SU-DHL-6 (cell line): Measurements from ENCODE around the gene TMA7.

Source experiments
- H2AFZ ChIP-seq: fragments of 200-600 bp; sonication (generic); 2 replicates; pipeline ENCODE4 v1.6.1; 2014; ENCODE audit warnings: low read depth, mild to moderate bottlenecking, moderate library complexity, mixed read lengths, antibody characterized with exemption, low read length; ENCODE audit not compliant: severe bottlenecking
- H3F3A ChIP-seq: fragments of 200-600 bp; shearing (Covaris generic); 2 replicates; pipeline ENCODE4 v1.6.0; 2016; ENCODE audit warnings: antibody characterized with exemption, mild to moderate bottlenecking; ENCODE audit not compliant: insufficient read depth
- H3K27ac ChIP-seq: fragments of 200-600 bp; sonication (generic); 2 replicates; pipeline ENCODE4 v1.5.1; 2016; ENCODE audit warnings: low read depth, mild to moderate bottlenecking, low read length, moderate library complexity, mixed read lengths
- H3K27me3 ChIP-seq: fragments of 200-600 bp; sonication (generic), shearing (Covaris generic); 2 replicates; pipeline ENCODE4 v1.6.0; 2014; ENCODE audit warnings: mild to moderate bottlenecking, low read length
- H3K36me3 ChIP-seq: fragments of 200-600 bp; sonication (generic); 2 replicates; pipeline ENCODE4 v1.6.1; 2014; ENCODE audit warnings: mild to moderate bottlenecking, low read length, mixed read lengths
- H3K4me2 ChIP-seq: fragments of 300-600, 200-600 bp; shearing (Covaris generic), sonication (generic); 2 replicates; pipeline ENCODE4 v1.6.0; 2014; ENCODE audit warnings: low read length, low read depth, mild to moderate bottlenecking; ENCODE audit not compliant: poor library complexity, severe bottlenecking
- H3K4me3 ChIP-seq: fragments of 200-600 bp; sonication (generic); 2 replicates; pipeline ENCODE4 v1.5.1; 2014; ENCODE audit warnings: antibody characterized with exemption, low read length, mild to moderate bottlenecking, mixed read lengths; ENCODE audit not compliant: insufficient read depth, poor library complexity, severe bottlenecking
- H3K79me2 ChIP-seq: fragments of 200-600 bp; sonication (generic); 2 replicates; pipeline ENCODE4 v1.6.1; 2014; ENCODE audit warnings: mild to moderate bottlenecking, low read length, moderate library complexity; ENCODE audit not compliant: insufficient read depth
- H3K9ac ChIP-seq: fragments of 200-600 bp; sonication (generic); 2 replicates; pipeline ENCODE4 v1.7.0; 2014; ENCODE audit warnings: mild to moderate bottlenecking, low read length
- H3K9me2 ChIP-seq: fragments of 200-600 bp; sonication (generic); replicated peaks from 2 replicates; pipeline ENCODE4 v1.6.1; 2014; ENCODE audit warnings: low read length; ENCODE audit not compliant: insufficient read depth
- H3K9me3 ChIP-seq: fragments of 200-600 bp; sonication (generic); 2 replicates; pipeline ENCODE4 v1.6.1; 2014; ENCODE audit warnings: low read length, mixed read lengths; ENCODE audit not compliant: insufficient read depth
- H4K20me1 ChIP-seq: fragments of 200-600 bp; sonication (generic); 2 replicates; pipeline ENCODE4 v1.6.1; 2014; ENCODE audit warnings: low read depth, mild to moderate bottlenecking, antibody characterized with exemption, low read length, moderate library complexity, mixed read lengths
- CTCF ChIP-seq: fragments of 200-600 bp; sonication (generic); IDR thresholded peaks from one replicate; pipeline ENCODE4 v1.5.1; 2017; ENCODE audit warnings: antibody characterized with exemption, mild to moderate bottlenecking, low read length, moderate library complexity; ENCODE audit not compliant: insufficient read depth, poor library complexity, severe bottlenecking
- EZH2phosphoT487 ChIP-seq: fragments of 200-600 bp; sonication (generic), shearing (Covaris generic); conservative IDR thresholded peaks from 2 replicates; pipeline ENCODE4 v1.6.1; 2018; ENCODE audit warnings: mild to moderate bottlenecking, antibody characterized with exemption, low read length, moderate library complexity, mixed read lengths

Gene TMA7

DNA sequence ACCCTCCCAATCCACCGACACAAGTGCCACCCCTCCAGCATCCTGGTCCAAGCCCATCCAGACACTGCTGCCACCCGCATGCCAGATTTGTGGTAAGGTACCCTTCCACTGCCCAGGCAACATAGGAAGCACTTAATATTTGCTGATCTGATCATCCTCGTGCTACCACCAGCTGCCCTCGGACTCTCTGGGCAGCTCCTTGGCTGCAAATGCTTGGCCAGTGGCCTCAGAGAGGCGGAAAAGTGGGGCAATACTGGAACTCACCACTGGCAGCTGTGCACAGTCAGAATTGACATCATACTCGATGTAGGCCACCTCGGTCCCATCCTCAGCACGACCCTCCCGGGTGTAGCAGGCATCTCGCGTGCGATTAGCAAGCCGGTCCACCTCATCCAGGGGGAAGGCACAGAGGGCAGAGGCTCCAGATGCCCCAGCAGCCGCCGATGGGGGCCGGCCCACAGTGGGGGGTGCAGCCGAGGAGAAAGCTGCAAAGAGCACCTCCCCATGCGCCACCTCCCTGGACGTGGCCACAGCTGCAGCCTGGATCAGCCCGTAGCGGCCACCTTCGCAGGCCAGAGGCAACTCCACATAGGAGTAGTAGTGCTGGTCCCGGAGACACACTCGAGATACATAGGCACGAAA is 16.7 kb upstream of the TMA7 start:
- no peak overlapping the region for H2AFZ ChIP-seq
- no peaks in the 10 kb centered on the region for H3K27me3 ChIP-seq
- TF ChIP-seq CTCF, result no peak
- no peak for TF ChIP-seq EZH2phosphoT487
- H3K9me3 ChIP-seq, result no peaks in the 10 kb centered on the region
- H3K79me2 ChIP-seq, result no peaks in the 10 kb centered on the region
- H3K27ac ChIP-seq, result no peak overlapping the region
- no peak overlapping the region for H3K4me3 ChIP-seq
- no peaks in the 10 kb centered on the region for H3K36me3 ChIP-seq
- no peaks in the 10 kb centered on the region for H3F3A ChIP-seq
- no peak overlapping the region for H3K9ac ChIP-seq
- no peaks in the 10 kb centered on the region for H4K20me1 ChIP-seq
- no peaks in the 10 kb centered on the region for H3K9me2 ChIP-seq
- no peak overlapping the region for H3K4me2 ChIP-seq

DNA sequence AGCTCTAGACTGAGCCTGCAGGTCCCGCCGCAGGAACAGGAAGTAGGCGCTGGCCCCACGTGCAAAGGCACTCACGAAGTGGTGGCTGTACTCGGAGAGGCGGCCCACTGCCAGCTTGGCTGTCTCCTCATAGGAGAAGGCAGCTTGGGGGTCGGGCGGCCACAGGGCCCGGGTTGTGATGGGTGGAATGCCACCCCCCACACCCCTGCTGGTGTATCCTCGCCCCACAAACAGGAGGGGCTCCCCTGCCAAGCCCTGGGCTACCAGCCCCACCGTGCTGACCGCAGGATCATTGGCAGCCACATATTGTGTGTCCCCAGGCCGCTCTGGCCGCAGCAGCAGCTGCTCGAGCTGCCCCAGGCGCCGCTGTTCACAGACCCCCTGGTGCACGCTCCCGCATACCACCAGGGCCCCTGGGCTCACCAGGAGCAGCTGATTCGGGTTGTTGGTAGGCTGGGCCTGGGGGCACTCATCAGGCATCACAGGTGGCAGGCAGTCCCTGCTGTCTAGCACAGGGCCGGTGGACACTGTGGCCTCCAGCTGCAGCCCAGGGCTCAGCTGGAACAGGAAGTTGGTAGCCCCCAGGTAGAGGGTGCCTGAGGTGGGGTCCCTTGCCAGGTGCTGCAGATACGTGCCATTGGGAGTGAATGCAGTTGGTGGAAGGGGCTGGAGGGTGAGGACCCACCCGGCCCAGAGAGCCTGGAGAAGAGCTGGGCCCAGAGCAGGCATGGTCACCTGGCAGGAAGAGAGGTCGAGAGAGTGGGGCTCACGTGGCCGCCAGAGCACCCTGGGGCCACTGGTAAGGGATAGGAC is 16.0 kb upstream of the TMA7 start:
- Histone ChIP-seq H3K9ac (no peak overlapping the region), H3K9me3 (no peaks in the 10 kb centered on the region), H3K79me2 (no peaks in the 10 kb centered on the region), H2AFZ (no peak overlapping the region), H3K27me3 (no peaks in the 10 kb centered on the region), H3K27ac (no peak overlapping the region), H3K36me3 (no peaks in the 10 kb centered on the region), H4K20me1 (no peaks in the 10 kb centered on the region), H3K9me2 (no peaks in the 10 kb centered on the region), H3K4me2 (no peak overlapping the region), H3K4me3 (no peak overlapping the region), H3F3A (no peaks in the 10 kb centered on the region)
- TF ChIP-seq EZH2phosphoT487, result no peak
- no peak for TF ChIP-seq CTCF

DNA sequence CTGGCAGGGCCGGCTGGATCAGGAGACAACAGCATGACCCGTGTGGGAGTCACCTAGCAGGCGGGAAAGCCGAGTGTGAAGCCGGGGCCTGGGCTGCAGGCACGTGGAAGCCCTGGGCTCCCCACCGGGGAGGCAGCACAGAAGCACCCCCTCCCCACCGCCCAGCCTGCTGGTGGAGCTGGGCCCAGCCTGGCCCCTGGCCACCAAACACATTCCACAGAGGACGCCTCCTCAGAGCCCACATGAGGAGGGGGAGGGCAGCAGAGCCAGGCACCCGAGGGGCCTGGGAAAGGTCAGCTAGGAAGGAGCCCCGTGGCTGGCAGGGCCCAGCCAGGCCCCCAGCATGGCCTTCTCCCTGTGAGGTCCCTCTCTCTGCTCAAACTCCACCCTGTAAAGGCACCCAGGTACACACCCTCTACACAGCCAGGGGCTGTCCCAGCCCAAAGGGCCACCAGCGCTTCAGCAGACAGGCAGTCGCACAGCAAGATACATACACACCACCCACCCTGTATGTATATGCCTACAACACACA is 14.7 kb upstream of the TMA7 start:
- Histone ChIP-seq H3K36me3 (no peaks in the 10 kb centered on the region), H3K4me3 (no peak overlapping the region), H3K9me3 (no peaks in the 10 kb centered on the region), H3K9me2 (no peaks in the 10 kb centered on the region), H3K27ac (no peak overlapping the region), H3F3A (no peaks in the 10 kb centered on the region), H4K20me1 (no peaks in the 10 kb centered on the region), H3K27me3 (no peaks in the 10 kb centered on the region), H2AFZ (no peak overlapping the region), H3K79me2 (no peaks in the 10 kb centered on the region), H3K9ac (no peak overlapping the region), H3K4me2 (no peak overlapping the region)
- TF ChIP-seq EZH2phosphoT487, result no peak
- no peak for TF ChIP-seq CTCF
